ENCODE measurements around the gene XPO4. TPM values are rescaled to one million over a fixed set of nuclear protein-coding genes. Genes with fewer than 3 reads are reported as not detected.

Gene XPO4
- total and polyA plus RNA-seq, 2 of the 8 experiments (the other 6 are each of a cell fraction or from before 2014, with no cell fraction given): 11.9 to 33.3 TPM

GRCh38 chr13:20848203-20848602 lies 54.3 kb downstream of the XPO4 start:
- no peak overlapping the region for H4K8ac ChIP-seq (ENCODE audit: extremely low read depth, insufficient read depth, low read length)
- H4K20me1 ChIP-seq (replicated peaks in 1 of 2; ENCODE audit: control insufficient read depth in 1 of 2, insufficient read depth in 2 of 2, low read length in 2 of 2): peaks cover 0 to under 1% of the 10 kb centered on the region in 2 experiments
- H2BK12ac ChIP-seq (ENCODE audit: low read depth, low read length): no peak overlapping the region
- H3K4me2 ChIP-seq (ENCODE audit: insufficient read depth in 1 of 2, low read depth in 2 of 2, low read length in 2 of 2): no peak overlapping the region
- H4K91ac ChIP-seq (replicated peaks; ENCODE audit: insufficient read length, low read length): no peak overlapping the region
- peaks cover 2% of the 10 kb centered on the region; the same call in 1 of the 2 replicates for H3K79me1 ChIP-seq (ENCODE audit: low read depth, low read length)
- TF ChIP-seq TAF1 (IDR thresholded peaks at IDR 0.05; ENCODE audit: low read depth, low read length) (no peak), CBX5 (IDR thresholded peaks at IDR 0.05; ENCODE audit: low read depth, low read length) (no peak), ATF2 (IDR thresholded peaks at IDR 0.05; ENCODE audit: low read length) (no peak), POU5F1 (IDR thresholded peaks at IDR 0.05; ENCODE audit: low read depth, low read length) (no peak), RBBP5 (IDR thresholded peaks at IDR 0.05; ENCODE audit: borderline replicate concordance, low read depth, low read length) (no peak), CEBPB (IDR thresholded peaks at IDR 0.05; ENCODE audit: low read depth, low read length) (no peak), NRF1 (IDR thresholded peaks at IDR 0.05; ENCODE audit: low read depth, low read length) (no peak), SP1 (IDR thresholded peaks at IDR 0.05; ENCODE audit: low read depth, low read length) (no peak), CREB1 (IDR thresholded peaks at IDR 0.05) (no peak), KDM1A (IDR thresholded peaks at IDR 0.05; ENCODE audit: borderline replicate concordance, low read length) (no peak)
- H3K4ac ChIP-seq (replicated peaks; ENCODE audit: insufficient read length, low read depth, low read length): no peak overlapping the region
- H3K4me3 ChIP-seq (ENCODE audit: extremely low read depth in 1 of 4, insufficient read depth in 2 of 4, low read depth in 3 of 4, low read length in 4 of 4): no peak overlapping the region
- no peaks in the 10 kb centered on the region for H3K36me3 ChIP-seq (ENCODE audit: control insufficient read depth in 2 of 4, insufficient read depth in 4 of 4, low read length in 3 of 4)
- DNase-seq (ENCODE audit: low read depth in 1 of 2, low spot score in 2 of 2) (no peak), FAIRE-seq (no peak)
- H3K23me2 ChIP-seq (ENCODE audit: low read depth, low read length): no peaks in the 10 kb centered on the region
- no peak overlapping the region for H2BK120ac ChIP-seq (replicated peaks; ENCODE audit: low read depth, low read length)
- H3K18ac ChIP-seq (ENCODE audit: extremely low read depth, low read length): no peak overlapping the region
- H4K5ac ChIP-seq (ENCODE audit: insufficient read length, low read depth, low read length): no peak overlapping the region
- no peak overlapping the region for H2AK5ac ChIP-seq (ENCODE audit: low read depth, low read length)
- no peak overlapping the region for H3K14ac ChIP-seq (ENCODE audit: insufficient read length)
- no peaks in the 10 kb centered on the region for H3K9me3 ChIP-seq (ENCODE audit: insufficient read depth in 2 of 2, low read depth in 1 of 2, low read length in 1 of 2)
- H3K56ac ChIP-seq (replicated peaks; ENCODE audit: insufficient read length, low read depth, low read length): no peak overlapping the region
- POLR2A ChIA-PET (ENCODE audit: partially characterized antibody): no interaction called here
- H3K9ac ChIP-seq (replicated peaks in 1 of 4; ENCODE audit: extremely low read depth in 1 of 4, low read depth in 3 of 4, low read length in 3 of 4): no peak overlapping the region
- no peak overlapping the region for H3K27ac ChIP-seq (ENCODE audit: low read depth, low read length)
- H2AFZ ChIP-seq (ENCODE audit: low read length): no peak overlapping the region
- H2BK20ac ChIP-seq (ENCODE audit: low read length): no peak overlapping the region
- no peaks in the 10 kb centered on the region for H3K4me1 ChIP-seq (replicated peaks in 1 of 4; ENCODE audit: control insufficient read depth in 3 of 4, insufficient read depth in 4 of 4, low read length in 3 of 4)
- H2BK15ac ChIP-seq (ENCODE audit: low read length): no peak overlapping the region
- H3K79me2 ChIP-seq (ENCODE audit: control insufficient read depth in 1 of 2, insufficient read depth in 2 of 2, low read length in 2 of 2): peaks cover 0 to 25% of the 10 kb centered on the region in 2 experiments; a peak in 2 of 4 replicates
- no peaks in the 10 kb centered on the region for H3K27me3 ChIP-seq (replicated peaks in 1 of 4; ENCODE audit: control insufficient read depth in 3 of 4, extremely low read depth in 1 of 4, insufficient read depth in 3 of 4, low read length in 3 of 4)
- H3K23ac ChIP-seq (ENCODE audit: insufficient read length): no peak overlapping the region
- CTCF ChIA-PET (ENCODE audit: partially characterized antibody): interaction anchor here (0.9 to 4.7 kb wide), 6 partner anchors 14 to 298 kb away, joined by 3 to 21 read pairs (median 4); no protein-coding TSS in a partner anchor
- no peak overlapping the region for H2BK5ac ChIP-seq (ENCODE audit: low read depth, low read length)
